HUDEP-2 (cell line): ENCODE measurements around the gene PNKP.

ENCODE experiments used
- DNase-seq, 76 experiments: peaks; one replicate each; lab custom pipeline; 2025; ENCODE audit not compliant: unreplicated experiment in 76 of 76; lab: John Stamatoyannopoulos, UW

PNKP gene

DNA sequence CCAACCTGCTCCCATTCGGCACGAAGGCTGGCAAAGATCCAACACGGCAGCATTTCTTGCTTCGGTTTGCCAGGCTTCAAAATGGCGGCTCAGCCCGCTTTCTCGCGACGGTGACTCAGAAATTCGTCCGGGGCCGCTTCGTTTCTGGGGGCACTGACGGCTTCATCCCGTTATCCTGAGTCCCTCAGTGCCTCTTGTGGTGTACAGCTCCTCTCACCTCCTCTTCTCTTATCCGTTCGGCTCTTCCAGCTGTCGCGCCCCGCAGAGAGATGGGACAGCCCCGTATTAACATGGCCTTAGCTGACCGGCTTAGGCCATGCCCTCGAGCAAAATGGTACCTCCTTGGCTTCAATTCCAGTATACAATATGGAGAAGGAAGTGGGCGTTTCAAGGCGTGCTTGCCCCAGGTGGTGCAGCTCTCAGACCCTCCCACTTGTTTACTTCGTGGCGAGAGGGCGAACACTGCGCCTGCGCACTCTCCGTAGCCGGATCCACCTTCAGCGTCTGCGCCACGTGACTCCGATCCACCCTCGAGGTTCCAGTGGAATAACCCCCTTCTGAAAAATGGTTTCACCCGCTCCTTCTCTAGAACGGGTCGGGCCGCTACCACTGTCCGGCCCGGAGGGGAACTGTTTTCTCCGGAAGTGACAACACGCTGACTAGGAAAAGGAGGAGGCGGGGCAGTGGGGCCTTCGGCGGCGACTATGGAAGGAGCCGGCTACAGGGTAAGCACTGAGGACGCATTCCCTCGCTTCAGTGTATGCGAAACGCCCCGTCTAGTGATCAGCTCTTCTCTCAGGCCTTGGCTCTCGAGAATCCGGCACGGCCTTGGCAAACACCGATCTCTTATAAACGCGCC, 9.9 kb upstream of the PNKP start, which contains the start of the genes AKT1S1 and TBC1D17:
Gene AKT1S1 (minus strand): TSS at position 336 of the 859 bp plus-strand sequence. CDS start 4,060 bp downstream, outside the sequence.
Gene TBC1D17 (plus strand): TSS at position 683 of the 859 bp plus-strand sequence. CDS start 22 bp downstream, at position 705.
- DNase-seq, result peak; percentile 98 to 100 (median 100)

DNA sequence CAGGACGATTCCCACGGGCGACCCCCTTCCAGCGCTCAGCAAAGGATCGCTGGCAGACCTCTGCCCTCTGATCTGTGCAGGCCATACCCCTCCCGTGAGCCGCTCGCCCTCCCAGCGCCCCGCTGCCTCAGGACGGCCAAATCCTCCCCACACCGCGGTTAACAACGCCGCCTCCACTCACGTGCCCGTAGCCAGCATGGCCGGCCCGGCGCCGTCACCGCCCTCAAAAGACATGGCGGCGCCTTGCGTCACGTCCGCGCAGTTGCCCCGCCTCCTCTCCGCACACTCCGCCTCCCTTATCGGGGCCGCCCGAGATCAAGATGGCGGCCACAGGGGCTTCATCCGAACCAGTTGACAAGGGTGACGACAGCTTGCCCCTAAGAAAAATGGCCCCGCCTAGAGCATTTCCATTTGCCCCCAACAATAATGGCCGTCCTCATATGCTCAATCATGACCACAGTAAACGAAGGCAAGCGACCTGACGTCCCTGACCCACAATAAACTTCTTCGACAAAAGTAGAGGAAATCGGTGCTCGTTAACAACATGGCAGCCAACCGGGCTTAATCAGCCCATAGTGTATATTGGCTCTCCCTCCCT, 9.1 kb upstream of the PNKP start:
- DNase-seq, result peak; percentile 86 to 100 (median 99)

DNA sequence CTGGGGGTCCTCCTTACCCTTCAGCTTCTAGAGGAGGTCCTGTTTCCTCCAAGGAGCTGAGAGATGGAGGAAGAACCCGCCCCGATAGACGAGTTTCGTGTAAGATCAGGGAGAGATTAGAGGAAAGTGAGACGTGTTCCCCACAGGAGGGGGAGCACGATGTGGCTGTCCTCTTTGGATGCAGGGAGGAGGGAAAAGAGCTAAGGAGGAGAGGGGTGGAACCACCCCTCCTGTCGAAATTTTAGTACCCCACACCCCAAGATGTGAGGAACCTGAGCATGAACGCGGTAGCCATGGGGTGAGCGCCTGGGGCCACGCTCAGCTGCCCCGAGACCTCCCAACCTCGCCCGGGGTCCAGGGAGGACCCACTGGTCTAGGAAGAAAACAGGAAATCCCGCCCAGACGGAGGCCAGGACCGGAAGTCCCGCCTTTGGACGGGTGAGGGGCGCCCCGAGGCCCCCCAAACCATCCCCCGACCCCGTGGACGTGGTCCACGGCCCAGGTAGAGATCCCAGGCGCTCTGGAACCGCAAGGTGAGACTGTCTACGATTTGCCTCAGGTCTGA, 8.6 kb upstream of the PNKP start:
- peak in 43 of 76 experiments; percentile 24 to 92 (median 56) for DNase-seq

DNA sequence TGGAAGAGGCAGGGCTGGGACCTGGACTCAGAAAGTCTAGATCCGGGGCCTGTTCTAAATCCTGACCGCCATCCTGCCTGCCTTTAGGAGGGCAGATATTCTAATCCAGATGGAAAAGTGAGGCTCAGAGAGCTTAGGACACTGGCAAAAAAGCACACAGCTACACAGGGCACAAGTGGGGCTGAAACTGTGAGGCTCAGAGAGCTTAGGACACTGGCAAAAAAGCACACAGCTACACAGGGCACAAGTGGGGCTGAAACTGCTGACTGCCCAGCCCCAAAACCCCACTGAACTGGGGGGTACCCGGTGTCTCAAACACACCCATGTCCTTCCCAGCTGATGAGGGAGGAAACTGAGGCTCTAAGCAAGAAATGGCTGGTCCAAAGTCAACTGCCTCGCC, 7.8 kb upstream of the PNKP start:
- no peak for DNase-seq

DNA sequence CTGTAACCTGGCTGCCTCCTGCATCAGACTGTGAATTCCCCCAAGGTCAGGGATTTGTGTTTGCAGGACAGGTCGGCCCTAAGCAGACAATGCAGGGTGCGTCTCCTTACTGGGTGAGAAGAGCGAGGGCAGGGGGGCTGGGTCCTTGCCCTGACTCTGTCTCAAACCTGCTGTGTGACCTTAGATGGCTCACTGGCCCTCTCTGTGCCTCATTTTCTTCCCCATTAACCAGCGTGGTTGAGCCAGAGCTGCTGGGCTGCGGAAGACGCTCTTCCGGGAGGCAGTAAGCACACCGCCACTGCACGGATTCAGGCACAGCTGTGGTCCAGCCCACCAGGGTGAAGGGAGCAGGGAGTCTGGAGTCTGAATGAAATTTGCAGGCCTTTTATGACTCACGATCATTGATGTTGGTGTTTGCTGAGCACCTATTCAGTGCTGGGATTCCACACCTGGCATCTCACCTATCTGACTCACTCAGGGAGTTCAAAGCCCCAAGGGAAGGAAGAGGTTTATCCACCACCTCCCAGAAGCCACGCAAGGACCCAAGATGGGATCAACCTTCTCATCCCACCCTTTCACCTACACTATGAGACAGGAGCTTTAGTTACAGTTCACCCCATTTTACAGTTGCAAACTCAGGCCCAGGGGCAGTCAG, 7.3 kb upstream of the PNKP start:
- no peak for DNase-seq

DNA sequence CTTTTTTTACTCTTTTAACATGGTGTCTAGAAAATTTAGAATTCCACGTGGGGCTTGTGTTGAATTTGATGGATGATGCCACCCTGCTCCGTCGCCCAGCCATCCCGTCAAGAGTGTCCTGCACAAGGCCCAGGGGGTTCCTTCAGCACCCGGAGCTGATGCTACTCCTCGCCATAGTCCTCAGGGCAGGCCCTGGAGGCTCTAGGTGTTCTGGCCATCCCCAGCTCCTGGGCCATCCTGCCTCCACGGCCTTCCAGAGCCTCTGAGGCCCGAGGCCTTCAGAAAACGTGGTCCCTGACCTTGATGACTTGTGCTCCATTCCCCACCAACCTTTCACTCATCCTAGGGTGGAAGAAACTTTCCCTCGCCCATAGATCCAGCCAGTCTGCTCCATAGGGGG, 6.5 kb upstream of the PNKP start:
- no peak for DNase-seq

DNA sequence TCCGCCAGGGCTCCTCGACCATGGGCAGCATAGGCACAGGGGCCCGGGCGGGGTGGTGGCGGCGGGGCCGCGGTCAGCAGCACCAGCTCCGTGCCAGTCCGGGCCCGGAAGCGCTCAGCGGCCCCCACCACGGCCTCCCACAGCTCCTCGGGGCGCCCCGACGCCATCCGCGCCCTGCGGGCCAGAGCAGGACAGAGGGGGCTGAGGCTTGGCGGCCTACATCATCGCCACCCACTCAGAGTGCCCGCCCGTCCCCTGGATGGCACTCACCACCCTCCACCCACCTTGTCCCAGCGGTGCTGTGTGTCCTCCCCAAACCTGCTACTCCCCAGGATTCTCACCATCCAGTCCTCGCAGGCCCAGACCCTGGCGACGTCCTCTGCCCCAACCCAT, 5.7 kb upstream of the PNKP start:
- peak in 12 of 76 experiments; percentile 30 to 68 (median 36) for DNase-seq

DNA sequence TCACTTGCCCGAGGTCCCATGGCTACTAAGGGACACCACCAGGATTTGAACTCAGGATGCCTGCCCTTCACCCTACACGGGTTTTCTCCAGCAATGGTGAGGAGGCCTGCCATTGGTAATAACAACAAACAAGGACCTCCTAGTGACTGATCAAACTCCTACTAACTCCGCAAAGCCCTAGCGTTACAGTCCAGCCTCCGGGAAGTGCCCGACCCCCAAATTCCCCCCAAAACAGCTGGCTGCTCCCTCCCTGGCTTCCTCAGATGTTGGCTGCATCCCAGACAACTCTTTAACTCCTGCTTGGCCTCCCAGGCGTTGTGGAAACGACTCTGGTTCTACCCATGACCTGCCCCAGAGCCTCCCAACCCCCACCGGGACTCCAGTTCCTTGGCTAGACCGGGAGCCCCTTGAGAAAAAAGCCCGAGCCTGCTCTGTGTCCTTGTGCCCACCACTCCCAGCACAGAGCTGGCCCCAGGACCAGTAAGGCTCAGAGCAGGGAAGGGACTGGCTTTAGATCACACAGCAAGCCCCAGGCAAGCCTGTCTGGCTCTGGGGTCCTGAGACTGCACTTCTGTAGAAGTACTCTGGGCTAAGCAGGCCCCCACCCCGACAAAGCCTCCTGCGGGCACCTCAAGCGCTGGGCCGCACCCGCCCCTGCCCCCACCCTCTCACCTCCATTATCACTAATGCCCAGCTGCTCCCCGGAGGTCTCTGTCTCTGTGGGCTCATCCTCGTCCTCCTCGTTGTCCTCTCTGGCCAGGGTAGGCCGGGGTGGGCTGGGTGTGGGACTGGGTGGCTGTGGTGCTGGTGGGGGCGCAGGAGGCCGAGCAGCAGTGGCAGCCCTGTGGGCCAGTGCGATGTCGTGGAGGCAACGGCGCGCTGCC, 5.1 kb upstream of the PNKP start:
- DNase-seq, result peak in 45 of 76 experiments; percentile 27 to 77 (median 52)

DNA sequence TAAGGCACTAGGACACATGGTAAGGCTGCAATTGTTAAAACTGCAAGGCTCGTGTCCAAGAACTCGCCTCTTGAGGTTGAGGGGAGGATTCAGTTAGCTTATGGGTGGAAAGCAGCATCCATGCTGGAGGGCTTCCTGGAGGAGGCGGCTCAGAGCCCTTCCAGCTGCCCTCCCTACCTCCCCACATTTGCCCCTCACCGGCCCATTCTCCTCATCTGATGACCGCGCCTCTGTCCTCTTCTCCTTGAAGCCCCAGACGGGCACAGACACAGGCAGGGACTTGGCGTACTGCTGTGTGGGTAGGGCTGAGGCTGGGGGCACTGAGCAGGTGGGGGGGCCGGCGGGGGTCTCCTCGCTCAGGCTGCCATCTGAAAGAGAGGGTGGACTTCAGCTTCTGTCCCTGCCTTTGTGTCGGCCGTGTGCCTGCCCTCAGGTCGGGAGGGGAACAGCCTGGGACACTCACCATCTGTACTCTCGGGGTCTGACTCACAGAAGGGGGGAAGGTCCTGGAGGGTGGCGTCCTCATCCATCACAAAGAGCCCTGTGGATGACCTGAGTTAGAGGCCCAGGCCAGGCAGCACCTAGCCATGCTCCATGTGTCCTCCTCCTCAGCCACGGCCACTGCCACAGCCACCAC, 4.1 kb upstream of the PNKP start:
- no peak for DNase-seq

DNA sequence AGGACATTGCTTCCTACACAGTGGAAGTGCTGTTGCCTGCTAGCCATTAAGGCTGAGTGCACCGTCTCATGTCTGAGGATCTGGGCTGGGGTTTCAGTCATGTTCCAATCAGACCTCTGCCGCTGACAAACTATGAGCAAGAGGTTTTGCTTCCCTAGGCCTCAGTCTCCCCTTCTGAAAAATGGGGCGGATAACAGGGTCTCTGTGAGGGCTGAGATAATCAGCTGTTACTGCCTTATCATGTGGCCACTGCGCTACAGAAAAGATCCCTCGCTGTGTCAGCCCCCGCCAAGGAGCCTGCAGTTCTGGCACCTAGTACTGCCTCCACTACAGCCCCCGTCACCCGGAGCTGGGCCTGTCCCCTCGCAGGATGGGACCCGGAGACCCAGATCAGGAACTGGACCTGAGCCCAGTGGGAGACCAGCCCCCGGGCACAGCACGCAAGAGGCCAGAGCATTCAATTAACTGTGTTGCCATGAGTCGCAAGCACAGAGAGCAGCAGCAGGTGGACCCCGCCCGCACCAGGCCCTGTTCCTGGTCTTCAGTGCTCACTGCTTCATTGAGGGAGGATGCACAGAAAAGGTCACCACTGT, 3.0 kb upstream of the PNKP start:
- DNase-seq, result peak in 58 of 76 experiments; percentile 25 to 93 (median 64)

DNA sequence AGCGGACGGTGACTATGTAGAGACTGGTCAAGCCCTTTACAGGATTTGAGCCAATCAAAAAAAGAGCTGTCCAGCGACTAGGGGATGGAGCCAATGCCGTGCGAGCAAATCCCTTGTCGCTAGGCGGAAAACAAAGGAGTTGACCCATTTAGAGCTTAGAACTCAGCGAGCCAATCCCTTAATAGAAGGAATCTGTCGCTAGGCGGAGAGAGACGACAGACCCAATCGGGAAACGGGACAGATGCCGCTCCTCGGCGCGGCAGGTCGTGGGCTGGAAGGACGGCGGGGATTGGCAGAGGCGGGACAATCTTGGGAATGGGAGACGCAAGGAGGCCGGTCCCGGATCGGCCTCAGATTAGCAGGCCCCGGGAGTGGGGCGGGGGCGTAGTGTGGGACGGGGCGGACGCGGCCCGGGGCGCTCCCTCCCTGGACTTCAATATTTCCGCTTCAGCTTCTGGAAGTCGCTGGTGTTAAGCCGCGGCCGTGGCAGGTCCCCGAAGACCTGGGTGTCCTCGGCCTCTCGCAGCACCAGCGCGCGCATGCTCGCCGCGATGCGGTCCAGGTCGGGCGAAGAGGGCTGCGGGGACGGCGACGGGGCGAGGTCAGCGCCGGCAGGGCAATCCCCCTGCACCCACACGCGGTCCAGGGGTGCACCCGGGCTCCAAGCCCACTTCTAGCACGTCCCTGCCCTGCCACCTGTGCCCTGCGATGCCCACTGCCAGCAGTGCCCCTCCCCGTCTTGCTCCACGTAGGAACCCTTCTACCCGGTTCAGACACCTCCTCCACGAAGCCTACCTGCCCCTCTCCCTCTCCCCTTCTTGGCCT, 2.3 kb upstream of the PNKP start:
- DNase-seq, result peak; percentile 87 to 100 (median 99)

DNA sequence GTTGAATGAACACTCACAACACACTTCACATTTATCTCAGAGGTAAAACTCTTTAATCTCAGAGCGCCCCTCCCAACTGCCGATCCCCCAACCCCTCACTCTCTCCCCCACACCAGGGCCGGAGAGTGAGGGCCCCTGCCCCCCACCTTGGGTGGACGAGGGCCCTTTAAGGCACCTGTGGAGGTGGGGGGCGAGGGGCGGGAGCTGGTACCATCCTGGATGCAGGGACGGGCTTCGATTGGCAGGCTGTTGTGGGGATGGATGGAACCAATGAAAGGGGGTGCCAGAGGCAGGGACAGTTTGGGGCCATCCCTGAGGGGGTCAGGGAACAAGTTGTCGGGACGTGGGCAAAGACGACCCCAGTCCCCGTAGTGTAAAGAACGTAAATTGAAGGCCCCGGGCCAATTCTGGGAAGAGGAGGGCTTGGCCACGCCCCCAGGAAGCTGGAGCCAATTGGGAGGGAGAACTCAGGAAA, 1.7 kb upstream of the PNKP start:
- peak in 3 of 76 experiments; percentile 79 to 95 (median 85) for DNase-seq

DNA sequence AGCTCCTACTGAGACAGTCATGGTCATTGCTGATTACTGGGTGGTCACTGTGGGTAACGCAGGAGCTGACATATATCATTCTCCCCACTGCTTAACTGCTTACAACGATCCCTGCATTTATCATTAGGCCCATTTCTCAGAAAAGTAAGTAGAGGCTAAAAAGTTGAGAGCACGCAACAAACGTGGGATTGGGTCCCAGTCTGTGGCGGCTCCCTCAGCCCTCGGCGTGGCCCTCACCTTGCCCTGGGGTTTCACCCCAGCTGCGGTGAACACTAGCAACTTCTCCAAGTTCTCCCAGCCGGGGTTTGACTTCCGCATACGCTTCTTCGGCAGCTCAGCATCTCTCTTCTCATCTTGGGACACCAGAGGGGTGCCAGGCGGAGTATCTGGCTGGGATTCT, 2.5 kb downstream of the PNKP start:
- no peak for DNase-seq

DNA sequence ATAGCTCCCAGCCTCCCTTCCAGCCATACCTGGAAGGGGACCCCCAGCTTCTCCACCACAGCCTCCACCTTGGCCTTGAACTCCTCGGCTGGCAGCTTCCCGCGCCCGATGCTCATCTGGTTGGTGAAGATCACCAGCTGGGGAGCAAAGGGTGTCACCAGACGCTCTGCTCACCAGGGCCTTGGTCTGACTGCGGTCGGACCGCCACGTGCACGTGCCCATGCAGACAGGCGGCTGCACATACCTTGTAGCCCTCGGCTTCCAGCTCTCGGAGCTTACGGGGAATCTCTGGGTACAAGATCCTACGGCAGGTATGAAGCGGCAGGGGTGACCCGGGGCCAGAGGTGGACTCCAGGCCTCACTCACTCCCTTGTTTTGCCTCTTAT, 3.4 kb downstream of the PNKP start:
- DNase-seq, result no peak

DNA sequence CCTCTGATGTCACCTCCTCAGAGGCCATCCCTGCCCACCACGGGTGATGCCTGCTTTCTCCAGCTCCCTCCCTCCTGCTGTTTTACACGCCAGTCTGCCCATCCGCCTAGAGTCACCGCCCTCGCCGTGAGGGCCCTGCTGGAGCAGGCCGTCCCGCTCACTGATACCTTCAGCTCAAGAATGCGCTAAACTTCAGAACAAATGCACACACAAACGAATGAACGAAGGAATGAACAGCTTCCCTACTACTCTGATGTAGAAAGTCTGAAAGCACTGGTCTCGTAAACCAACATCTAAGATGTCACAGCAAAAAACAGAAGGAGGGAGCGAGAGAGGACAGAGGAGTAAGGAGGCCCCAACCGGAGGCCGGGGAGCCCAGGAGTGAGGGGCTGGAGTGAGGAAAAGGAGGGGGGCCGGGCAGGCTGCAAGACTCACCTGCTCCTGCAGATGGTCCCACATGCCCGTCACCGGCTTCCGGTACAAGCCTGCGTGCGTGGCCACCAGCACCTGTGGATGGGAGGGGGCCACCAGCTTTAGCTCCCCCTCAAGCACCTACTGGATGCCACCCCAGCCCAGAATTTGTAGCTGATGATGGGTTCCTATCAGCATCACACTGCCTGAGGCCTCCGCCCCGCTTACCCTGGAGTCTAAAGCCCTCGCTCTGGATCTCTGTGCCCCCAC, 4.0 kb downstream of the PNKP start:
- DNase-seq, result no peak

DNA sequence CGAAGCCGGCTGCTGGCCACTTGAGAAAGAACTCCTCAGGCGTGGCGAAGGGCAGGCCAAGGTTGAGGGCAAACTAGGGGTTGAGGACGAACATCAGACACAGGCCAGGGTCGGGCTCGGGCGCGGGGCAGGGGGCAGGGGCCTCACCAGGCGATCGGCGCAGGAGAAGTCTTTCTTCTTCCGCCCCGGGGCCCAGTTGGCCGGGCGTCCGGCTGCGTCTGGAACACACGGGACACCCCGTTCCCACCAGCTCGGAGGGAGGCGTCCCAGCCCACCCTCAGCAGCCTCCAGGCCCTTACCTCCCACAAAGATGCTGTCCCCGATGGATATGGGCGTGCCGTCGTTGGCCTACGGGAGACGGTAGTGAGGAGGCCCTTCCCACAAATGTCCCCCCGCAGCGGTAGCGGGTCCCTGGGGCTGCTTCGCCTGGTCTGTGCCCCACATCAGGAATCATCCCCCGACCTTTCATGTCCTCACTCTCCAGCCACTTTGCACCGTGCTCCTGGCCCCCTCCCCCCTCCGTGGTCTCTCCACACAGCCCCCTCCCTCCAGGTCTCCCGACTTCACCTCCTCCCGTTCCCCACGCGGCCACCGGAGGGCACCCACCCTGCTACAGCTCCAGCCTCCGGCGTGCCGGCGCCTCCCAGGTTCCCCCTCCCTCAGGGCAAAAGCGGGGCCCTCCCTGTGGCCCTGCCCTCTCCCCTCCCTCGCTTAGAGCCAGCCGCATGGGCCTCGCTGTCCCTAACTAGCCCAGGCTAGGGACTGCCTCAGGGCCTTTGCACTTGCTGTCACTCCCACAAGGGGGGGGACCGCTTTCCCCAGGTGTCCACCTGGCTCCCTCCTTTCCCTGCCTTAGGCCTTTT, 4.8 kb downstream of the PNKP start:
- DNase-seq, result peak in 32 of 76 experiments; percentile 14 to 65 (median 38)
